NCI-H1092 treated with DMSO at 0.1 percent for 48 hours (cell line): ENCODE measurements around the gene CSH2.
A peak's percentile ranks its signal among the peaks of the same experiment; 100 is the strongest.

Source experiments
- DNase-seq: peaks from one replicate; lab custom pipeline; 2025; lab: John Stamatoyannopoulos, UW

The CSH2 gene

GRCh38 chr17:63834431-63835166 lies 38.9 kb downstream of the CSH2 start:
- DNase-seq: peak; percentile 65

GRCh38 chr17:63833741-63834373 lies 39.6 kb downstream of the CSH2 start:
- DNase-seq: no peak

GRCh38 chr17:63833026-63833740 lies 40.3 kb downstream of the CSH2 start:
- DNase-seq: no peak

GRCh38 chr17:63832455-63832854 lies 41.0 kb downstream of the CSH2 start:
- no peak for DNase-seq

GRCh38 chr17:63832014-63832413 lies 41.5 kb downstream of the CSH2 start:
- no peak for DNase-seq

- no peak for DNase-seq
Measured at GRCh38 chr17:63831505-63831904, 42.0 kb downstream of the CSH2 start.

GRCh38 chr17:63830904-63831491 lies 42.5 kb downstream of the CSH2 start:
- DNase-seq: no peak

GRCh38 chr17:63830278-63830677 lies 43.2 kb downstream of the CSH2 start:
- no peak for DNase-seq

GRCh38 chr17:63828936-63829335 lies 44.5 kb downstream of the CSH2 start:
- DNase-seq: no peak

GRCh38 chr17:63827801-63828221 lies 45.7 kb downstream of the CSH2 start:
- no peak for DNase-seq

- DNase-seq: peak; percentile 99
Measured at GRCh38 chr17:63827002-63827800, 46.3 kb downstream of the CSH2 start, which contains the start of the genes FTSJ3 and PSMC5. TSS of gene FTSJ3 (minus strand) at chr17:63827663. CDS start at chr17:63826902, 761 bp downstream. TSS of gene PSMC5 (plus strand) at chr17:63827431. CDS start at chr17:63827491, 60 bp downstream.

- peak; percentile 26 for DNase-seq
Measured at GRCh38 chr17:63826468-63827001, 46.9 kb downstream of the CSH2 start.

- DNase-seq: no peak
Measured at GRCh38 chr17:63824362-63824761, 49.1 kb downstream of the CSH2 start.

- no peak for DNase-seq
Measured at GRCh38 chr17:63823659-63824331, 49.7 kb downstream of the CSH2 start.

- DNase-seq: no peak
Measured at GRCh38 chr17:63822537-63822936, 50.9 kb downstream of the CSH2 start.
